Measurements from ENCODE around the gene FNDC3A. TPM values are rescaled to one million over a fixed set of nuclear protein-coding genes. Genes with fewer than 3 reads are reported as not detected.
A peak's percentile ranks its signal among the peaks of the same experiment; 100 is the strongest.

FNDC3A gene
- polyA plus RNA-seq, 12 donors, result 33.6 to 52.9 (median 44.9) TPM; not detected in 1

GRCh38 chr13:49253310-49253709, 277.6 kb downstream of the FNDC3A start:
- DNase-seq, result no peak

GRCh38 chr13:49254007-49254406, 278.3 kb downstream of the FNDC3A start:
- no peak for DNase-seq

DNA sequence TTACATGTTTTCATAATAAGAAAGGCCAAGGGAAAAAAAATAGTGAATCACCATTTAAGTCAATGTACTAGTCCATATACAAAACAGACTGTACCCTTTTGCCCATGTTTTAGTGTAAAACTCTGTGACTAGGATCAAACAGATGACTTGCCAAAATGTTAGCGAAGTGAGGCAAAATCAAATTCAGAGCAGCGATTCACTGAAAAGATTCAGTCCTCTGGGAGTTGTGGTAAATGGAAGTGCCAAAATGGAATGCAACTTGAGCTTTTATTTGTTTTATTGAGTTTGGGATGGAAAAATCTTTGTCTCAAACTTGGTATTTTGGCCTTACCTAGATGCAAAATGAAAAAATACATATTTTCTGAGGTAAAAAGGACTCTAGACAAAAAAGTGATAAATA, 281.1 kb downstream of the FNDC3A start:
- DNase-seq, result peak; percentile 7

DNA sequence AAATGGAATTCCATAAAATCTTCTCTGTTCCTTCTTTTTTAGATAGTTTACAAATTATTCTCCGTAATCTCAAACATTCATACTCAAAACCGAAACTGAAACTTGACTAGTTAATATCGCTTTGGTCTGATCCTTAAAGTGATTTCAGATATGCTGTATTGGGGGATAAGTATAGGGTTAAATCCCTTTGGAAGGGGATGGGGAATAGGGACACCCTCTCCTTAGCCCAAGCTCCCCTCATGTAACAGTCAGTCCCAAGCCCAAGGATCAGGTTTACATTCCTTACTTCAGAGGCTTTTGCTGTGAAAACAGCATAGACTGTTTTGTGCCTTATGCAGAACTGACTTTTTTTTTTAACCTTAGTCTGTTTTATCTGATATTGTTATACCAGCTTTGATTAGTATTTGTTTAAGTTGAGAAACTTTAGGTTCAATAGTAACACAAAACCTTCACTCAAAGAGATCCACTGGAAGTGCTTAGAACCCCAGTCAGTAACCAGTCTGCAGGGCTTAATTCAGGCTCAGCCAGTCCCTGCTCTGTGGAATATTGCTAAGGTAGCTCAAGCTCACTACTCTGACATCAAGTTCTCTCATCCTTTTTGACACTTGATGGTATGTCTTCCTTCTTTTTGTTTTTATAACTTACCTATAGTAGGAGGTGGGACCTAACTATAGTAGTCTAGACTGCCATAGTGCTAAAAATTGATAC, 282.5 kb downstream of the FNDC3A start:
- DNase-seq, result no peak

Other genes starting within 250 kb of the FNDC3A start
- not detected for gene MLNR, start 244.4 kb downstream of the FNDC3A start, polyA plus RNA-seq (ENCODE audit: insufficient read length in 12 of 12)